Stimulated activated effector memory CD8-positive, alpha-beta T cell treated with anti-CD3 and anti-CD28 coated beads, Interleukin-12 subunit alpha, Interleukin-12 subunit beta, amount 100 ng/mL, for 72 hours (primary cell): ENCODE results near the gene RALY.
A peak's percentile ranks its signal among the peaks of the same experiment; 100 is the strongest.

ENCODE experiments used
- ATAC-seq: fragments of 150-1000 bp; cut with Tn5 transposase; 2 replicates; pipeline ENCODE4 v1.10.0; 2021
- DNase-seq, 2 donors: peaks; one replicate each; pipeline ENCODE4 v3.0.0; 2021 to 2022; ENCODE audit warnings: low spot score in 2 of 2
- H3K27ac Mint-ChIP-seq: one replicate; pipeline ENCODE4 v1.8.0; 2022; ENCODE audit warnings: mild to moderate bottlenecking, mixed read lengths
- H3K36me3 Mint-ChIP-seq: one replicate; pipeline ENCODE4 v1.8.0; 2022; ENCODE audit warnings: mild to moderate bottlenecking, mixed read lengths
- H3K4me1 Mint-ChIP-seq: one replicate; pipeline ENCODE4 v1.8.0; 2022; ENCODE audit warnings: mixed read lengths
- H3K4me3 Mint-ChIP-seq: one replicate; pipeline ENCODE4 v1.8.0; 2022; ENCODE audit warnings: mild to moderate bottlenecking, mixed read lengths
- H3K9me3 Mint-ChIP-seq: one replicate; pipeline ENCODE4 v1.8.0; 2022; ENCODE audit warnings: mixed read lengths

The RALY gene

GRCh38 chr20:34066476-34067090 is 72.9 kb downstream of the RALY start:
- peaks cover 55% of the 10 kb centered on the region for H3K4me1 Mint-ChIP-seq
- H3K9me3 Mint-ChIP-seq, result no peaks in the 10 kb centered on the region

GRCh38 chr20:34068001-34068400 is 74.3 kb downstream of the RALY start:
- DNase-seq (no peak), ATAC-seq (no peak)
- Mint-ChIP-seq H3K27ac (peak overlapping the region; percentile 41), H3K4me3 (no peak overlapping the region), H3K36me3 (peaks cover 32% of the 10 kb centered on the region), H3K9me3 (no peaks in the 10 kb centered on the region), H3K4me1 (peaks cover 55% of the 10 kb centered on the region)

More at GRCh38 chr20:34066476-34067090, 72.9 kb downstream of the RALY start:
- ATAC-seq (no peak), DNase-seq (no peak)
- no peak overlapping the region for H3K4me3 Mint-ChIP-seq
- peak overlapping the region; percentile 41 for H3K27ac Mint-ChIP-seq
- H3K36me3 Mint-ChIP-seq, result peaks cover 20% of the 10 kb centered on the region

- Mint-ChIP-seq H3K4me3 (no peak overlapping the region), H3K36me3 (peaks cover 48% of the 10 kb centered on the region), H3K4me1 (peaks cover 67% of the 10 kb centered on the region), H3K27ac (peak overlapping the region; percentile 23), H3K9me3 (no peaks in the 10 kb centered on the region)
- DNase-seq (peak; percentile 29 to 68), ATAC-seq (peak; percentile 89)
Measured at GRCh38 chr20:34069341-34070078, 75.8 kb downstream of the RALY start.

- H3K36me3 Mint-ChIP-seq, result peaks cover 48% of the 10 kb centered on the region
- DNase-seq (no peak), ATAC-seq (no peak)
- peak overlapping the region; percentile 23 for H3K27ac Mint-ChIP-seq
- no peak overlapping the region for H3K4me3 Mint-ChIP-seq
- H3K4me1 Mint-ChIP-seq, result peaks cover 68% of the 10 kb centered on the region
- no peaks in the 10 kb centered on the region for H3K9me3 Mint-ChIP-seq
Measured at GRCh38 chr20:34070079-34070439, 76.3 kb downstream of the RALY start.

GRCh38 chr20:34070859-34071258 is 77.1 kb downstream of the RALY start:
- DNase-seq (no peak), ATAC-seq (no peak)
- Mint-ChIP-seq H3K9me3 (no peaks in the 10 kb centered on the region), H3K36me3 (peaks cover 49% of the 10 kb centered on the region), H3K4me3 (no peak overlapping the region), H3K4me1 (peaks cover 62% of the 10 kb centered on the region), H3K27ac (peak overlapping the region; percentile 47)

- no peak for DNase-seq
- Mint-ChIP-seq H3K4me3 (no peak overlapping the region), H3K36me3 (peaks cover 59% of the 10 kb centered on the region), H3K4me1 (peaks cover 62% of the 10 kb centered on the region), H3K9me3 (no peaks in the 10 kb centered on the region), H3K27ac (peak overlapping the region; percentile 43)
- ATAC-seq, result no peak
Measured at GRCh38 chr20:34072076-34072475, 78.4 kb downstream of the RALY start.

- Mint-ChIP-seq H3K4me1 (peaks cover 59% of the 10 kb centered on the region), H3K4me3 (no peak overlapping the region), H3K27ac (peak overlapping the region; percentile 43), H3K9me3 (no peaks in the 10 kb centered on the region), H3K36me3 (peaks cover 66% of the 10 kb centered on the region)
- DNase-seq (no peak), ATAC-seq (no peak)
Measured at GRCh38 chr20:34072778-34073177, 79.1 kb downstream of the RALY start.

GRCh38 chr20:34074101-34074760 is 80.5 kb downstream of the RALY start:
- H3K9me3 Mint-ChIP-seq, result no peaks in the 10 kb centered on the region
- ATAC-seq (peak; percentile 49), DNase-seq (no peak)
- peaks cover 44% of the 10 kb centered on the region for H3K4me1 Mint-ChIP-seq
- no peak overlapping the region for H3K4me3 Mint-ChIP-seq
- H3K36me3 Mint-ChIP-seq, result peaks cover 74% of the 10 kb centered on the region
- peak overlapping the region; percentile 88 for H3K27ac Mint-ChIP-seq

- H3K27ac Mint-ChIP-seq, result peak overlapping the region; percentile 74
- H3K36me3 Mint-ChIP-seq, result peaks cover 79% of the 10 kb centered on the region
- no peak overlapping the region for H3K4me3 Mint-ChIP-seq
- H3K4me1 Mint-ChIP-seq, result peaks cover 39% of the 10 kb centered on the region
- DNase-seq (no peak), ATAC-seq (no peak)
- H3K9me3 Mint-ChIP-seq, result no peaks in the 10 kb centered on the region
Measured at GRCh38 chr20:34075647-34076046, 81.9 kb downstream of the RALY start.

- Mint-ChIP-seq H3K36me3 (peaks cover 78% of the 10 kb centered on the region), H3K4me3 (no peak overlapping the region), H3K9me3 (no peaks in the 10 kb centered on the region), H3K4me1 (peaks cover 40% of the 10 kb centered on the region), H3K27ac (peak overlapping the region; percentile 74)
- DNase-seq, result no peak
- ATAC-seq, result no peak
Measured at GRCh38 chr20:34076952-34077351, 83.2 kb downstream of the RALY start.

GRCh38 chr20:34078540-34078939 is 84.8 kb downstream of the RALY start:
- ATAC-seq (no peak), DNase-seq (no peak)
- Mint-ChIP-seq H3K9me3 (no peaks in the 10 kb centered on the region), H3K27ac (peak overlapping the region; percentile 86), H3K36me3 (peaks cover 68% of the 10 kb centered on the region), H3K4me3 (no peak overlapping the region), H3K4me1 (peaks cover 28% of the 10 kb centered on the region)

- Mint-ChIP-seq H3K9me3 (no peaks in the 10 kb centered on the region), H3K27ac (peak overlapping the region; percentile 86), H3K36me3 (peaks cover 68% of the 10 kb centered on the region), H3K4me1 (peaks cover 31% of the 10 kb centered on the region), H3K4me3 (no peak overlapping the region)
- no peak for ATAC-seq
- no peak for DNase-seq
Measured at GRCh38 chr20:34079818-34080217, 86.1 kb downstream of the RALY start.

- peak overlapping the region; percentile 86 for H3K27ac Mint-ChIP-seq
- H3K4me3 Mint-ChIP-seq, result no peak overlapping the region
- ATAC-seq, result no peak
Measured at GRCh38 chr20:34082232-34082887, 88.6 kb downstream of the RALY start.

GRCh38 chr20:34083137-34083536 is 89.4 kb downstream of the RALY start:
- peak overlapping the region; percentile 90 for H3K27ac Mint-ChIP-seq
- peaks cover 65% of the 10 kb centered on the region for H3K36me3 Mint-ChIP-seq
- no peak for DNase-seq

More at GRCh38 chr20:34082232-34082887, 88.6 kb downstream of the RALY start:
- H3K4me1 Mint-ChIP-seq, result peaks cover 39% of the 10 kb centered on the region
- no peak for DNase-seq
- H3K36me3 Mint-ChIP-seq, result peaks cover 65% of the 10 kb centered on the region
- no peaks in the 10 kb centered on the region for H3K9me3 Mint-ChIP-seq

GRCh38 chr20:34083781-34084180 is 90.1 kb downstream of the RALY start:
- H3K36me3 Mint-ChIP-seq, result peaks cover 68% of the 10 kb centered on the region

More at GRCh38 chr20:34083137-34083536, 89.4 kb downstream of the RALY start:
- Mint-ChIP-seq H3K9me3 (no peaks in the 10 kb centered on the region), H3K4me3 (no peak overlapping the region), H3K4me1 (peaks cover 43% of the 10 kb centered on the region)
- ATAC-seq, result no peak

More at GRCh38 chr20:34083781-34084180, 90.1 kb downstream of the RALY start:
- Mint-ChIP-seq H3K4me3 (no peak overlapping the region), H3K27ac (peak overlapping the region; percentile 90), H3K4me1 (peaks cover 47% of the 10 kb centered on the region), H3K9me3 (no peaks in the 10 kb centered on the region)
- DNase-seq (no peak), ATAC-seq (no peak)
